NCI-H345 (cell line): ENCODE data around the gene SCYL2.
A peak's percentile ranks its signal among the peaks of the same experiment; 100 is the strongest.
"Not testable (repeated sequence)": the region's sequence is repeated elsewhere in the genome, so short reads cannot be mapped to it uniquely, and the experiment has no call there.

Source experiments
- DNase-seq: peaks from one replicate; lab custom pipeline; 2025; lab: John Stamatoyannopoulos, UW

SCYL2 gene, protein sequence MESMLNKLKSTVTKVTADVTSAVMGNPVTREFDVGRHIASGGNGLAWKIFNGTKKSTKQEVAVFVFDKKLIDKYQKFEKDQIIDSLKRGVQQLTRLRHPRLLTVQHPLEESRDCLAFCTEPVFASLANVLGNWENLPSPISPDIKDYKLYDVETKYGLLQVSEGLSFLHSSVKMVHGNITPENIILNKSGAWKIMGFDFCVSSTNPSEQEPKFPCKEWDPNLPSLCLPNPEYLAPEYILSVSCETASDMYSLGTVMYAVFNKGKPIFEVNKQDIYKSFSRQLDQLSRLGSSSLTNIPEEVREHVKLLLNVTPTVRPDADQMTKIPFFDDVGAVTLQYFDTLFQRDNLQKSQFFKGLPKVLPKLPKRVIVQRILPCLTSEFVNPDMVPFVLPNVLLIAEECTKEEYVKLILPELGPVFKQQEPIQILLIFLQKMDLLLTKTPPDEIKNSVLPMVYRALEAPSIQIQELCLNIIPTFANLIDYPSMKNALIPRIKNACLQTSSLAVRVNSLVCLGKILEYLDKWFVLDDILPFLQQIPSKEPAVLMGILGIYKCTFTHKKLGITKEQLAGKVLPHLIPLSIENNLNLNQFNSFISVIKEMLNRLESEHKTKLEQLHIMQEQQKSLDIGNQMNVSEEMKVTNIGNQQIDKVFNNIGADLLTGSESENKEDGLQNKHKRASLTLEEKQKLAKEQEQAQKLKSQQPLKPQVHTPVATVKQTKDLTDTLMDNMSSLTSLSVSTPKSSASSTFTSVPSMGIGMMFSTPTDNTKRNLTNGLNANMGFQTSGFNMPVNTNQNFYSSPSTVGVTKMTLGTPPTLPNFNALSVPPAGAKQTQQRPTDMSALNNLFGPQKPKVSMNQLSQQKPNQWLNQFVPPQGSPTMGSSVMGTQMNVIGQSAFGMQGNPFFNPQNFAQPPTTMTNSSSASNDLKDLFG

GRCh38 chr12:100266835-100267602 lies at the start of gene SCYL2, which contains the start of gene DEPDC4:
SCYL2 (plus strand) TSS chr12:100267177; CDS start chr12:100282971, 15,794 bp downstream.
DEPDC4 (minus strand) TSS chr12:100267079; CDS start chr12:100267076, 3 bp downstream.
- peak; percentile 94 for DNase-seq

DNA sequence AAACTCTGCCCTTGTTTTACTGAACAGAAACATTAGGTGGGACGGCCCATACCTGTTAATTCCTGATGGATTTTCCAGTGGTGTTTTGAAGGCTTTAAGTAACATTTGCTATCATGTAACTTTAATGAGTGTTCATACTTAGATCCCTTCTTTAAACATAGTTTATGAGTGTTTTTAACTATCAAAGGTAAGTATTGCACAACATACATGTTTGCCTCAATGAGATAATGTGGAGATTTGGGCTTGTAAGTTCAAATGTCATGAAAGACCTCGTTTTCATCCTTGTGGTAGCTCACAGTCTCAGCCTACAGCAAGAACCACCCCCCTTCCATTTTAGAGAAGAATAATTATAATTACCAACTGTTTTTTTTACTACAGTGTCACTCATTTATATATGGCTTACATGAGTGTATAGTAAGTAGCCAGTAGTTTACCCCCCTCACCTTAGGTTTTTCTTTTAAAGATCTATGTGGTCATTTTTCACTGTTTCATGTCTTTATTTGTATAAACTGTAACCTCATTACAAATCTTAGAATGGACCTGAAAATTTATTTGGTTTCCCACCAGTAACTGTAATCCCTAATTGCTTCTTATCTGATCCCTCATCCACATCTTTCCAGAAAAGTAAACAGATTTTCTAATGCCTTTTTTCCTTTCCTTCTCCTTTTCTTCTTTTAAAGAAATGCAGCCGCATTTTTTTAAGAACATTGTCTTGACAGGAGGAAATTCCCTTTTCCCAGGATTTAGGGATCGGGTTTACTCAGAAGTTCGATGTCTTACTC lies 47.5 kb upstream of the SCYL2 start:
- no peak for DNase-seq

DNA sequence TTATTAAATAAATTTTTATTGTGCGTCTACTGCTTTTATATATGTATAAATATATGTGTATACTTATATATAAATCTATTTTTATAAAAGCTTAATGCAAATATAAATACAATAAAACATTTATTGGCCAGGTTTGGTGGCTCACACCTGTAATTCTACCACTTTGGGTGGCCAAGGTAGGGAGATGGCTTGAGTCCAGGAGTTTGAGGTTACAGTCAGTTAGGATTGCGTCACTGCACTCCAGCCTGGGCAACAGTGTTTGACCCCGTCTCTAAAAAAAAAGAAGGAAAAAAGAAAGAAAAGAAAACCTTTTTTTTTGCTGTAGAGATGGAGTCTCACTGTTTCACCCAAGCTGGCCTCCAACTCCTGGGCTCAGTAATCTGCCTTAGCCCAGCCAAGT lies 45.5 kb upstream of the SCYL2 start:
- no peak for DNase-seq

DNA sequence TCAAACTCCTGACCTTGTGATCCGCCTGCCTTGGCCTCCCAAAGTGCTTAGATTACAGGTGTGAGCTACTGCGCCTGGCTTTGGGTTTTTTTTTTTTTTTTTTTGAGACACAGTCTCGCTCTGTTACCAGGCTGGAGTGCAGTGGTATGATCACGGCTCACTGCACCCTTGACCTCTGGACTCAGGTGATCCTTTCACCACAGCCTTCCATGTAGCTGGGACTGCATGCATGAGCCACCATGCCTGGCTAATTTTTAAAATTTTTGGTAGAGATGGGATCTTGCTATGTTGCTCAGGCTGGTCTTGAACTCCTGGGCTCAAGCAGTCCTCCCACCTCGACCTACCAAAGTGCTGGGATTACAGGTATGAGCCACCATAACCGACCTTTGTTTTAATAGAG lies 44.8 kb upstream of the SCYL2 start:
- not testable (repeated sequence) for DNase-seq

GRCh38 chr12:100225491-100225890 lies 41.5 kb upstream of the SCYL2 start:
- DNase-seq, result no peak

DNA sequence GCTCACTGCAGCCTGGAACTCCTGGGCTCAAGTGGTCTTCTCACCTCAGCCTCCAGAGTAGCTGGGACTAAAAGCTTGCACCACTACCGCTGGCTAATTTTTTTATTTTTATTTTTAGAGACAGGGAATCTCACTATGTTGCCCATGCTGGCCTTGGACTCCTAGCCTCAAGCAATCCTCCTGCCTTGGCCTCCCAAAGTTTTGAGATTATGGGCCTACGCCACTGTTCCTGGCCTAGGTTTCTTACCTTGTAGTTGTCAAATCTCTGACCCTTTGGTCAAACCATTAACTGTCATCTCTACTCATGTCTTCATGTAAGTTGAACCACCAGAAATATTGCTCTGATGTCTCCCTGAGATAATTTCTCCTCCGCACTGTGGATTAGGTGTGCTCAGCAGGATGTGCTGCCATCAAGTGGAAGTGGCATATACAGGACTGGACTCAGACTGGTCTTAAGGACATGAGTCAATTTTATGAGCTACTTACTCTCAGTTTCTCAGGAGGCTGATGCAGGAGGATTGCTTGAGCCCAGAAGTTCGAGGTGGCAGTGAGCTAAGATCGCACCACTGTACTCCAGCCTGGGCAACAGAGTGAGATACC lies 37.8 kb upstream of the SCYL2 start:
- no peak for DNase-seq

- DNase-seq, result no peak
Observed at GRCh38 chr12:100229876-100230275, 37.1 kb upstream of the SCYL2 start.

GRCh38 chr12:100231873-100232272 lies 35.1 kb upstream of the SCYL2 start:
- DNase-seq, result not testable (repeated sequence)

DNA sequence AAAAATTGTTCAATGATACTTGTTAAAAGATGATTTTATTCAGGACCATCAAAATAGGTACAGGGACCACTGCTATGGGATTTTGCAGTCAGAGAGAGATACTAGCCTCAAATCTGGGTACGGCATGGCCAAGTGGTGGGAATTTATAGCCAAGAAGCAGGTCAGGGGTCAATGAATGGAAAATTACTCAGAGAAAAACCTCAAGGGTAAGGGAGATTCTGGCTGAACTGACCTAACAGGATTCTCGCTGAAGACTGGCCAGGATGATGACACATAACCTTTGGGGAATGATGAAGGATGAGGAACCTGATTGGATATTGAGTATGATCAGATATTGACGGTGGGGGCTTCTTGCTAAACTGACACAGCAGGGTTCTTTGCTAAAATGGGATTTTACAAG lies 32.8 kb upstream of the SCYL2 start:
- DNase-seq, result no peak

GRCh38 chr12:100234591-100235304 lies 32.2 kb upstream of the SCYL2 start:
- peak; percentile 29 for DNase-seq

DNA sequence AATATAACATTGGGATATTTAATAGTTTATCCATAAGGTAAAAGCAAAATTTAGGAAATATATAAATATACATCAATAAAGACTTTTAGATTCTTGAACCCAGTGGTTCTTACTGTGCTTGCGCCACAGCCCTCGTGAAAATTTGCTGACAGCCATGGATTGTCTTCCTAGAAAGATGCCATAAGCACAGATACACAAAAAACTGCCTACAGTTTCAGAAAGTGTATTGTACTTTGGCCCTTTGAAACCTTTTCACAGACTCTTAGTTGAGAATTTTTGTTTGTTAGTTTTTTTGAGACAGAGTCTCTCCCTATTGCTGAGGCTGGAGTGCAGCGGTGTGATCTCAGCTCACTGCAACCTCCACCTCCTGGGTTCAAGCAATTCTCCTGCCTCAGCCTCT lies 28.2 kb upstream of the SCYL2 start:
- DNase-seq, result no peak

- no peak for DNase-seq
Observed at GRCh38 chr12:100239589-100239988, 27.4 kb upstream of the SCYL2 start.

- DNase-seq, result no peak
Observed at GRCh38 chr12:100243137-100243536, 23.8 kb upstream of the SCYL2 start.

DNA sequence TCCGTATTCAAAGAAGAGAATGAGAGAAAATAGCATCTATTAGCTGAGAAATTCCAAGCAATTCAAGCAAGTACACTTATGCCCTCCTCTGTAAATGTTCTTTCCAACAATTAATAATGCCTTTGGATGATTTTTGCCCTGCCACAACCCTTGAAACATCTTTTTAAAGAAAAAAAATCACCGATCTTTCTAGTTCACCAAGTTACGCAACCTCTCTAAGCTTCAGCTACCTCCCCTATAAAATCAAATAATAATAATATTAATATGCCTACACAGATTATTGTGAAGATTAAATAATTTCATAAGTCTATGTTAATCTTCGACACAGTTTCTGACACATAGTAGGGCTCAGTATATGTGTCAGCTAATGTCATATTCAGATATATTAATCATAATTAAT lies 19.2 kb upstream of the SCYL2 start:
- DNase-seq, result no peak

GRCh38 chr12:100248886-100249285 lies 18.1 kb upstream of the SCYL2 start:
- no peak for DNase-seq

DNA sequence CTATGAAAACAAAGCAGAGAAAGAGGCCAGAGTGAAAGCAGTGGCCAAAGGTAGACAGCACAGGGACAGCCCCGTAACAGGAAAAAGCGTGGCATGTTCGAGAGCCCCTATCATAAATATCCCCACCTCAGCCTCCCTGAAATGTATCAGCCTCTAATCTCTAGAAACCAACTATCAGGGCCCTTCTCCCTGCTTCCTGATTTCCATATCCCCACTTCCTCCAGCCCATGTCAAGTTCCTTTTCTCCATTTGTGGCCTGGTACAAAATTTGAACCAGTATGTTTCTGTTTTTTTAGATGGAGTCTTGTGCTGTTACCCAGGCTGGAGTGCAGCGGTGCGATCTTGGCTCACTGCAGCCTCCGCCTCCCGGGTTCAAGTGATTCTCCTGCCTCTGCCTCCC lies 17.0 kb upstream of the SCYL2 start:
- no peak for DNase-seq

DNA sequence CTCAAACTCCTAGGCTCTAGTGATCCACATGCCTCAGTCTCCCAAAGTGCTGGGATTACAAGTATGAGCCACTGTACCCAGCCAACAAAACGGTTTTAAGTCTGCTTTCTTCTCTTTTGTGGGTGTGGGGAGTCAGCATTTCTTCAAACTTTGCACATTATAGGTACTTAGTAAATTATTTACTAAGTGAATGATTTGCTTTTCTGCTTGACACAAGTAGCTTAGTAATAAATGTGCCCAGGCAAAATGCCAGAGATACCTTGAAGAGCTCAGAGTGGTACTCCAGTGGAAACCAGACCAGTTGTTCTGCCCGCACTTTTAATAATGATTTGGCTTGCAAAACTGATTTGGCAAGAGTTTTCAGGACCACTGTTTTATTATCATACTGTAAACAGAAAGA lies 15.1 kb upstream of the SCYL2 start:
- peak; percentile 59 for DNase-seq

DNA sequence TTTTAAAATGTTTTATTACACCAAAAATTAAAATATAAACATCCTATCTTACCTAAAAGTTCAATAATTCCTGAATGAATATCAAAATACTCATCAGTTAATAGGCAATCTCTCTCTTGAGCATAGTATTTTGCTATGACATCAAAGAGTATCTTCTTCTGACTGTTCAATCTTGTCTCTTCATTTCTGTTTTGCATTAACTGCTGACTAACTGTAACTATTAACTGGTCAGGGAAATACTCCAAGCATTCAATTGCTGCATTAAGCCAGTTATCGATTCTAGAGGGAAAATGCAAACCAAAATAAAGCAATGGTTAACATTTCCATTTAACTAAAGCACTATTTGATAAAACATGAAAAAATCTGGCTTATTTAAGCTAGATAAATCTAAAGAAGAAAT lies 13.5 kb upstream of the SCYL2 start:
- no peak for DNase-seq

GRCh38 chr12:100254876-100255275 lies 12.1 kb upstream of the SCYL2 start:
- DNase-seq, result no peak

DNA sequence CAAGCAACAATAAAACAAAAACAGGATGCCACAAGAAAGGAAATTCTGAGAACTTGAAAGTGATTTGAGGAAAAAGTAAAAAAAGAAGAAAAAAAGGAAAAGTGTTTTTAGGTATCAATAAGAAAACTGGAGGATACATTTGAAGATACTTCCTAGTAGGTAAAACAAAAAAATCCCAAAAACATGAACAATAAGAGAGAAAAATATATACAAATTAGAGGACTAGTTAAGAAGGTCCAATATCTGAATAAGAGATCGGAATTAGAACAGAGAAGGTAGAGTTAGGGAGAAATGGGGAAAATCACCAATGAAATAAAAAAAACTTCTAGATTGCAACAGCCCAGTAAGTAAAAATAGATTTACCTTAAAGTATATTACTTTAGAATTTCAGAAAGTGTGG lies 8.8 kb upstream of the SCYL2 start:
- DNase-seq, result no peak
